Measurements from ENCODE around the gene LKAAEAR1. TPM values are rescaled to one million over a fixed set of nuclear protein-coding genes. Genes with fewer than 3 reads are reported as not detected.

The LKAAEAR1 gene
- total RNA-seq, 2 donors from 2014 or later = 3.9 TPM; not detected in 1

DNA sequence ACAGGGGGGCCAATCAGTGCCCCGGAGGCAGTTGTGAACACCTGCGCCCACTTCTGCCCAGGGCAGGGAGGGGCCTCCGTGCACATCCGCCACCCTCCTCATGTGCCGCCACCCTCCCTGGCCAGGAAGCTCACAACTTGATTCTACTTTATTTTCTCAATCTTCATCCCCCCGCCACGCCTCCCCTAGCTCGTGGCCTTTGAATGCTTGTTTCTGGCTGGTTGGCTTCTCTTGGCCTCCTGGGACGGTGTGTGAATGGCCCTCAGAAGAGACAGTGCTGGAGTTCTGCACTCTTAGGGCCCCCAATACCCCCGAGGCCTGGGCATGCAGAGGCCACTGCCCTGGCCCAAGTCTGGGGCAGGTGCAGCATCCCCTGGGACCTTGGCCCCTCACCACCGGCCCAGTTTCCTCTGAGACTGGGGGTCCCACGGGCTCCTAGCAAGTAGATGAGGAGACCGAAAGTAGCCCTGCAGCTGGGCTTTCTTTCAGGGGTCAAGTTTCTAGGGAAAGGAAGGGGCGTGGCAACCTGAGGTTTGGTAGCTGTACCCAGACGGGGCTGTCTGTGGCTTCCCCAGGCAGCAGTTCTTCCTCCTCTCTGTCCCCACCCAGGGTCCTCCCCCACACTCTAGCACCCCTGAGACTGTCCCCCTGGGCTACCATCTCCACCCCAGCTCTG is 6.2 kb downstream of the LKAAEAR1 start:
- H3K4me1 ChIP-seq = peaks cover 17% of the 10 kb centered on the region
- intact Hi-C loops (cut with DNase I) = no loop called here
- no peaks in the 10 kb centered on the region for H3K27me3 ChIP-seq
- ATAC-seq (no peak), DNase-seq (peak in 1 of 4 donors; percentile 39)
- no peak for TF ChIP-seq CTCF (IDR thresholded peaks at IDR 0.05)
- no peak overlapping the region for H3K4me3 ChIP-seq
- WGBS, 2 donors = 61 to 80% methylated on average over 9 to 15 of the region's 15 CpGs
- no peaks in the 10 kb centered on the region for H3K9me3 ChIP-seq
- no peaks in the 10 kb centered on the region for H3K36me3 ChIP-seq (replicated peaks in 1 of 2; ENCODE audit: insufficient read depth in 1 of 2, low read depth in 2 of 2)
- H3K27ac ChIP-seq = peak overlapping the region in 1 of 4 donors; percentile 77

- WGBS, 2 donors = 77 to 85% methylated on average over 4 to 6 of the region's 7 CpGs
- Histone ChIP-seq H3K9me3 (no peaks in the 10 kb centered on the region), H3K27ac (no peak overlapping the region), H3K27me3 (no peaks in the 10 kb centered on the region), H3K36me3 (replicated peaks in 1 of 2; ENCODE audit: insufficient read depth in 1 of 2, low read depth in 2 of 2) (no peaks in the 10 kb centered on the region), H3K4me1 (peaks cover 16% of the 10 kb centered on the region), H3K4me3 (no peak overlapping the region)
- intact Hi-C loops (cut with DNase I) = no loop called here
- TF ChIP-seq POLR2A (IDR thresholded peaks at IDR 0.05) (no peak), CTCF (IDR thresholded peaks at IDR 0.05) (no peak)
- ATAC-seq (no peak), DNase-seq (no peak)
Observed at GRCh38 chr20:64077541-64077875, 6.7 kb downstream of the LKAAEAR1 start.

DNA sequence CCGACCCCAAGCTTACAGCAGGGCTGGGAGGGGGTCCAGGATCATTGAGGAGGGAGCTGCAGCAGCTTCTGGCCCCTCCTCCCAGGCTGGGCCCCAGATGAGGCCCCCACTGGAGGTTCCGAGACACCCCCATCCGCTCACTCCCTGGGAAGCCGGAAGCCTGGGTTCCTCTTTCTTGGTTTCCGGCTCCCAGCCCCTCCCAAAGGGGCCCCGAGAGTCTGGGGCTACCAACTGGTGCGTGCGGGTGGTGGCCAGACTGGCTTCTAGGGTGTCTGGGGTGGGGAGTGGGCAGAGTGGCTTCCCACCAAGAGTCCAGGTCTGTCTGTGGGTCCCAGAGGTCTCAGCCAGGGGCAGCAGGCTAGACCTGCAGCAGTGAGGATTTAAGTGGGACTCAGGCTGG is 7.1 kb downstream of the LKAAEAR1 start:
- H3K4me3 ChIP-seq = no peak overlapping the region
- intact Hi-C loops (cut with DNase I) = no loop called here
- H3K9me3 ChIP-seq = no peaks in the 10 kb centered on the region
- TF ChIP-seq CTCF (IDR thresholded peaks at IDR 0.05) (no peak), POLR2A (IDR thresholded peaks at IDR 0.05) (no peak)
- WGBS, 2 donors = 80 to 97% methylated on average over 7 to 8 of the region's 8 CpGs
- no peaks in the 10 kb centered on the region for H3K36me3 ChIP-seq (replicated peaks in 1 of 2; ENCODE audit: insufficient read depth in 1 of 2, low read depth in 2 of 2)
- no peak for DNase-seq
- ATAC-seq = no peak
- H3K27ac ChIP-seq = no peak overlapping the region
- H3K4me1 ChIP-seq = peaks cover 16% of the 10 kb centered on the region
- no peaks in the 10 kb centered on the region for H3K27me3 ChIP-seq

DNA sequence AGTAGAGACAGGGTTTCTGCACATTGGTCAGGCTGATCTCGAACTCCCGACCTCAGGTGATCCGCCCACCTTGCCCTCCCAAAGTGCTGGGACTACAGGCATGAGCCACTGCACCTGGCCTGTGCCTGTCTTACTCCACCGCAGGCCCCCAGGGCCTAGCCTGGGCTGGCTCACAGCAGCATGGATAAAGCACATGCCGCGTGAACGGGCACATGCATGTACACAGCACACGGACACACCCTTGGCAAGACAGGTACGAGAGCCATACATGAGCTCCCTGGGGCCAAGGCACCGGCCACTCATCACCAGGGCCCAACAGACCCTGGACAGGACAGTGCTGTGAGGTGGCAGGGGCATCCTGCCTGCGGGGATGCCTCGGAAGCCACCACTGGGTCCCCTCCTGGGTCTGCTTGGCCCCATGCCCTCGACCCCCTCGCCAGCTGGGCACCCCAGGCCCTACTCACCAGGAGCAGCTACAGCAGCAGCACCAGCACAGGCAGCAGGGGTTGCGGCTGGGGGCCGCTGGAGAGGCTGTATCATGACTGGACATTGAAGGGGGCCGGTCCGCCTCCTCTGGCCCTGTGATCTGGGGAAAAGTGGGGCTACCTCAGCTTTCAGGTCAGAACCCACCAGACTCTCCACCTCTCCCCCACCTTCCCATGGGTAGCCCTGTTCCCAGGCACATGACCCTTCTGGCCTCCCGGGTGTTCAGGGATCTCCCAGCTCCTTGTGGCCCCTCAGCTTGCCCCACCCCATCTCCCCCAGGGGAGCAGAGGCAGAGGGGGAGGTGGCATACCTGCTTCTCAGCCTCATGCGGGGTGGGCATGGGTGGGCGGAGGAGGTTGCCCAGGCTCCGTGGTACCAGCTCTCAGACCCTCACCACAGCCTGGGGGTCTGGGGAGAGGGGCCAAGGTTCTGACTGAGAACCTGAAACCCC is 7.9 kb downstream of the LKAAEAR1 start:
- no peak overlapping the region for H3K27ac ChIP-seq
- 88 to 96% methylated on average over 4 to 22 of the region's 22 CpGs for WGBS, 2 donors
- no peak for TF ChIP-seq CTCF (IDR thresholded peaks at IDR 0.05)
- TF ChIP-seq POLR2A (IDR thresholded peaks at IDR 0.05) = no peak

More for the DNA sequence above, 7.9 kb downstream of the LKAAEAR1 start:
- no peak overlapping the region for H3K4me3 ChIP-seq
- no peaks in the 10 kb centered on the region for H3K27me3 ChIP-seq
- no peaks in the 10 kb centered on the region for H3K36me3 ChIP-seq (replicated peaks in 1 of 2; ENCODE audit: insufficient read depth in 1 of 2, low read depth in 2 of 2)
- H3K9me3 ChIP-seq = no peaks in the 10 kb centered on the region
- intact Hi-C loops (cut with DNase I) = no loop called here
- DNase-seq = no peak
- no peak for ATAC-seq
- H3K4me1 ChIP-seq = peaks cover 16% of the 10 kb centered on the region

All from body of pancreas (tissue), 4 donors.